GM18508 (cell line): Measurements from ENCODE around the gene MC5R.
A peak's percentile ranks its signal among the peaks of the same experiment; 100 is the strongest.

Source experiments
- ATAC-seq: cut with Tn5 transposase; IDR thresholded peaks from one replicate; pipeline ENCODE4 v1.9.1; 2021; ENCODE audit warnings: moderate number of reproducible peaks; ENCODE audit not compliant: insufficient read depth, unreplicated experiment

MC5R gene

GRCh38 chr18:13823707-13824395 is at the start of gene MC5R:
TSS of gene MC5R (plus strand) at chr18:13824149. CDS start at chr18:13825766, 1,617 bp downstream.
- ATAC-seq: peak; percentile 70

GRCh38 chr18:13775058-13775457 is 48.9 kb upstream of the MC5R start:
- ATAC-seq: no peak

DNA sequence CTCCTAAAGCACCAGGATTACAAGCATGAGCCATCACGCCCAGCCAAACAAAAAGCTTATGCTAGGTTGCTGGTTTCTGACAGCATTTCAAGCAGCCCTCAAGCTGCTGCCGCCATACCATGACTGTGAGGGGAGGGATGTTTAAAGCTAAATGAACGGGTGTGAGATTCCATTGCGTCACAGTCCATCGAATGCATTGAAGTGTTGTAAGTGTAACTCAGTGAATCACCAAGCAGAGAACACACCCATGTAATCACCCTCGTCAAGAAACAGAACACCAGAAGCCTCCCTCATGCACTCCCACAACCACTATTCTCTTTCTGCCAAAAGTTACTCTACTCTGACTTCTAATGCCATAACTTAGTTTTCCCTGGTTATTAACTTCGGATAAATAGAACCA is 32.8 kb upstream of the MC5R start:
- ATAC-seq: no peak

DNA sequence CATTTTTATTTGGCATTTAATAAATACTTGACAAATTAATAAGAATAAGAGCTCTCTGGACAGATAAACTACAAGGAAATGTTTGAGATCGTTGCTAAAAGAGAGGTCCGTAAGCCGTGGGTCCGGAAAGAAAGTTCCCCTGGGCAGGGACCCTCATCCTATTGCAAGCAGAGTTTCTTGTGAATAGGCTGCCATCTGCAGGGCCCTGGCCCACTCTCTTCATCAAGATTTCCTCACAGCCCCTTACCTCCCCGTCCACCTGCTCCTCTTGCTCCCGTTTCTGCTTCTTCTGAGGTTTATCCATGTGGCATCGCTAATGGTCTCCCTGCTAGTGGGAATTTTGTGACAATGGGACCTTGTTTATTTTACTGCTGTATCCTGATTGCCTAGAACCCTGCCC is 30.1 kb upstream of the MC5R start:
- ATAC-seq: no peak

GRCh38 chr18:13796515-13796914 is 27.4 kb upstream of the MC5R start:
- no peak for ATAC-seq

DNA sequence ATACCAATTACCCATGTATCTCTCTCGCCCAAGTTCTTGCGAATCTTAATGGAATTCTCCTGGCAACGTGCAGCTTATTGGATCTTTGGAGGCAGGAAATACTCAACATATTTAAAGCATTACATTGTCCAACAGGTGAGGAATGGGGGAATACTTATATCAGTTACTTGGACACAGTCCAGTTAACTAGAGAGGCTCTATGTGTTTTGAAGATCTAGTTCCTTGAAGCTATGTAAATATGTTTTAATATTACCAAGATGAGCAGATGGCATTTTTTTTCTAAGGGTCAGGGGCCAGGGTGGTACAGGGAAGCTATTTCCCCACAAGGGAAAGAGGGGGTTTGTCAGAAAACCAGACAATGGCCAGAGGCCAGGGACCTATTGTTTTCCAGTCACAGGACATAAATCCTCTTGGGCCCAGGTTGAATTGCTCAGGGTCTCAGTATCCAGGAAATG is 26.8 kb upstream of the MC5R start:
- no peak for ATAC-seq

DNA sequence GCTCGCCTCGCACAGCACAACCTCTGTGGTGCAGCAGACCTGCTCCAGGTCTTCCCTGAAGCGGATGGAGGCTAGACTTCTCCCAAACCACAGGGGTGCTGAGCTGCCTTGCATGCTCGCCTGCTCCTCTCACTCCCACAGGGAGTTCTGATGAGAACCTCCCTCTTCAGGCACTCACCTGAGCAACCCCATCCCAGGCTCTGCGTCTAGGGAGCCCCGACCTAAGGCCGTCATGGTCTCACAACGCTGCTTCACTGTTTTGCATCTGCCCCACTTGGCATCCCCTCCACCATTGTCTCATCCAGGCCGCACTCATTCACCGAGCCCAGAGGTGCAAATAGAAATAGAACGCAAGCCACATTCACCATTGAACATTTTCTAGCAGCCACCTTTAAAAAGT is 24.6 kb upstream of the MC5R start:
- no peak for ATAC-seq

GRCh38 chr18:13800505-13801259 is 23.3 kb upstream of the MC5R start:
- ATAC-seq: no peak

GRCh38 chr18:13801260-13801601 is 22.7 kb upstream of the MC5R start:
- ATAC-seq: no peak

- ATAC-seq: no peak
Measured at GRCh38 chr18:13804305-13804704, 19.6 kb upstream of the MC5R start.

DNA sequence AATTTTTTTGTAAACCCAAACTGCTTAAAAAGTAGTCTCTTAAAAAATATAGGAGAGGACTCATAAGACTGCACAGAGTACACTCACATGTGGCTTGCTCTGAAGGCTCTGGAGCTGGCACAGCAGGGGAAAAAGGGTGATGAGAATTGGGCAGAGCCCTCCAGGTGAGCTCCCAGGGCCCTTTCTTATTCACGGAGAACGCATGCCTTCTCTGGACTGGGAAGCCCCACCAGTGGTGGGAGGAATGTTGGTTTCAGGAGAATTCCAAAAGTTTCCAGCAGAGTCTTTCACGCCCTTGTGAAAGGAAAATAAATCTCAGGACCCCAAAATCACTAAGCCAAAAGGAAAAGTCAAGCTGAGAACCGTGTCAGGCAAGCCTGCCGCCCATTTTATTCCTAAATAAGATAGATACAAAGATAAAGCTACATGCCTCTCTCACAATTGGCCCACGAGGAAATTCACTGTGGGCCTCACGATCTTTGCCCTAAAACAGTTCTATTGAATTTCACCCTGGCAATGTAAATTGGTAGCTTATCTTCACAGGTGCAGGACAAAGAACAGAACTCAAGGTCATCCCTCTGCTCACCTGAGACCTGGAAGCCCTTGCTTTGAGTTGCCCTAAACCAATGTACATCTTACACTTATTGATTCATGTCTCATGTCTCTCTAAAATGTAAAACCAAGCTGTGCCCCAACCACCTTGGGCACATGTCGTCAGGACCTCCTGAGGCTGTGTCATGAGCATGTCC is 15.5 kb upstream of the MC5R start:
- ATAC-seq: no peak

DNA sequence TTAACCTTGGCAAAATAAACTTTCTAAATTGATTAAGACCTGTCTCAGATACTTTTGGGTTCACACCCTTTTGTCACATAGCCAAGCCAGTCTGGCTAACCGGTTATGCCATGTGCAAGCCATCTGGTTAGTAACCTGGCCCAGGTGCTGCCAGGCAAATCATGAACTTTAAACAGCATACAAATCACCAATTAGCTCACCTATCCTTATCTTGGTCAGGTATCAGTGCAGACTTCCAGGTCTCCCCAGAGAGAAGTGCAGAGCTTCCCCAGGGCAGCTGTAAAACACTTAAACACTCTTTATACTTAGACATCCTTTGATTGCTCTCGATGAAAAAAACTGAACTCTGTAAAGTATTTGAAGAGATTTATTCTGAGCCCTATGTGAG is 14.9 kb upstream of the MC5R start:
- ATAC-seq: no peak

GRCh38 chr18:13809531-13810255 is 14.3 kb upstream of the MC5R start:
- ATAC-seq: no peak

- no peak for ATAC-seq
Measured at GRCh38 chr18:13810950-13811485, 12.9 kb upstream of the MC5R start.

GRCh38 chr18:13811993-13812392 is 12.0 kb upstream of the MC5R start:
- ATAC-seq: no peak

- ATAC-seq: no peak
Measured at GRCh38 chr18:13813271-13813849, 10.6 kb upstream of the MC5R start.

DNA sequence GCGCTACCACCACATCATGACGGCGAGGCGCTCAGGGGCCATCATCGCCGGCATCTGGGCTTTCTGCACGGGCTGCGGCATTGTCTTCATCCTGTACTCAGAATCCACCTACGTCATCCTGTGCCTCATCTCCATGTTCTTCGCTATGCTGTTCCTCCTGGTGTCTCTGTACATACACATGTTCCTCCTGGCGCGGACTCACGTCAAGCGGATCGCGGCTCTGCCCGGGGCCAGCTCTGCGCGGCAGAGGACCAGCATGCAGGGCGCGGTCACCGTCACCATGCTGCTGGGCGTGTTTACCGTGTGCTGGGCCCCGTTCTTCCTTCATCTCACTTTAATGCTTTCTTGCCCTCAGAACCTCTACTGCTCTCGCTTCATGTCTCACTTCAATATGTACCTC is 2.3 kb downstream of the MC5R start:
- no peak for ATAC-seq

GRCh38 chr18:13831864-13832508 is 8.0 kb downstream of the MC5R start:
- ATAC-seq: no peak

GRCh38 chr18:13834496-13835015 is 10.6 kb downstream of the MC5R start:
- ATAC-seq: no peak
